NT2/D1 (cell line): ENCODE results near the gene TLE1.
"Not testable (repeated sequence)": the region's sequence is repeated elsewhere in the genome, so short reads cannot be mapped to it uniquely, and the experiment has no call there.

Source experiments
- DNase-seq: peaks from one replicate; pipeline ENCODE4 v3.0.0-alpha.2; 2011; ENCODE audit warnings: low read depth, low spot score
- H3K27me3 ChIP-seq: 2 replicates; pipeline ENCODE4 v1.6.0; 2011; ENCODE audit warnings: mild to moderate bottlenecking; ENCODE audit not compliant: insufficient read length, insufficient read depth
- H3K36me3 ChIP-seq: 2 replicates; pipeline ENCODE4 v1.6.1; 2011; ENCODE audit warnings: mild to moderate bottlenecking, low read length, mixed read lengths; ENCODE audit not compliant: insufficient read depth, insufficient read length
- H3K4me1 ChIP-seq: 2 replicates; pipeline ENCODE4 v1.5.1; 2011; ENCODE audit not compliant: insufficient read depth, insufficient read length
- H3K4me3 ChIP-seq: 2 replicates; pipeline ENCODE4 v1.5.1; 2011; ENCODE audit warnings: low read depth; ENCODE audit not compliant: insufficient read length
- H3K9ac ChIP-seq: 2 replicates; pipeline ENCODE4 v1.6.0; 2011; ENCODE audit warnings: low read depth; ENCODE audit not compliant: insufficient read length
- H3K9me3 ChIP-seq: 2 replicates; pipeline ENCODE4 v1.5.1; 2011; ENCODE audit warnings: mild to moderate bottlenecking, low read length; ENCODE audit not compliant: insufficient read depth
- SUZ12 ChIP-seq: IDR thresholded peaks from 2 replicates; pipeline ENCODE4 v1.6.1; 2011; ENCODE audit not compliant: insufficient read length, insufficient read depth; ENCODE audit errors: extremely low read depth
- YY1 ChIP-seq: IDR thresholded peaks from 2 replicates; pipeline ENCODE4 v1.6.1; 2011; ENCODE audit not compliant: insufficient read length, insufficient read depth
- ZNF274 ChIP-seq: IDR thresholded peaks from 2 replicates; pipeline ENCODE4 v1.6.1; 2011; ENCODE audit warnings: mild to moderate bottlenecking, low read depth, low read length

TLE1 gene

DNA sequence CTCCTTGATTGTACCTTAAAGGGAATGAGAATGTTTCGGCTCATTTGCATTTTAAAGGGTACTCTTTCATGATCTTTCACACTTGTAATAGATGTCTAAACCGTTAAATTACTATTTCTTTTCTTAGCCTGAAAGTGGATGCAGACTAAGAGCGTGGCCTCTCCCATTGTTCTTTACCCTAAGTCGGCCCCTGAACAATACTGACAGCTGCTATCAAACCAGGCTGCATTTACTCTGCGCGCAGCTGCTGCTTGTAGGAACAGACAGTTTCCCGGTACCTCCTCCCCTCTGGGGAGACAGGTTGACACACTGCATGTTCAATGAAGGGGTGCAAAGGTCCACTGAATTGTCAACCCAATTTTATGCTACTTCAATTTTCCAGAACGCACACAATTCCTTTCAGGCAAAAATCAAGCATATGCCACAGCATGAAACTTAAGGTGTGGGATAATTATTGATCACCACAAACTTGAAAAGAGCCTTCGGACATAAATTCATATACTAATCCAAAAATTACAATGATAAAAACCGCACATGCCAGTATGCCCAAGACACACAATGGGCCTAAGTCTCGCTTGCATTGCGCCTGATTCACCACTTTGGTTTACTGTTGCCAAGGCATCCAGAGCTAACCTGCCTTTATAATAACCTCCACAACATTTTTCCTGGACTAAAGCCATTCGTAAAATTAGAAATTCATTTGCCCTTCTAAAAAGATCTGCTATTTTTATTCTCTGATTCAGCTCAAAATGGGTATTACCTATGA, 39.7 kb downstream of the TLE1 start:
- H3K9me3 ChIP-seq = no peaks in the 10 kb centered on the region
- no peak for DNase-seq
- H3K4me3 ChIP-seq = no peak overlapping the region
- H3K27me3 ChIP-seq = no peaks in the 10 kb centered on the region
- no peak for TF ChIP-seq ZNF274
- TF ChIP-seq SUZ12 = no peak
- TF ChIP-seq YY1 = no peak
- peaks cover 46% of the 10 kb centered on the region for H3K36me3 ChIP-seq
- H3K4me1 ChIP-seq = peaks cover 3% of the 10 kb centered on the region
- H3K9ac ChIP-seq = no peak overlapping the region

GRCh38 chr9:81648891-81649290, 40.5 kb downstream of the TLE1 start:
- TF ChIP-seq SUZ12 = no peak
- no peak for TF ChIP-seq ZNF274
- TF ChIP-seq YY1 = no peak
- H3K36me3 ChIP-seq = peaks cover 44% of the 10 kb centered on the region
- no peak for DNase-seq
- no peak overlapping the region for H3K9ac ChIP-seq
- no peaks in the 10 kb centered on the region for H3K27me3 ChIP-seq
- peaks cover 3% of the 10 kb centered on the region for H3K4me1 ChIP-seq
- no peak overlapping the region for H3K4me3 ChIP-seq
- H3K9me3 ChIP-seq = no peaks in the 10 kb centered on the region

GRCh38 chr9:81646337-81646736, 43.0 kb downstream of the TLE1 start:
- Histone ChIP-seq H3K9me3 (no peaks in the 10 kb centered on the region), H3K9ac (no peak overlapping the region), H3K4me1 (peaks cover 3% of the 10 kb centered on the region), H3K36me3 (peaks cover 23% of the 10 kb centered on the region), H3K27me3 (no peaks in the 10 kb centered on the region), H3K4me3 (no peak overlapping the region)
- TF ChIP-seq ZNF274 = no peak
- TF ChIP-seq YY1 = no peak
- no peak for TF ChIP-seq SUZ12
- no peak for DNase-seq

DNA sequence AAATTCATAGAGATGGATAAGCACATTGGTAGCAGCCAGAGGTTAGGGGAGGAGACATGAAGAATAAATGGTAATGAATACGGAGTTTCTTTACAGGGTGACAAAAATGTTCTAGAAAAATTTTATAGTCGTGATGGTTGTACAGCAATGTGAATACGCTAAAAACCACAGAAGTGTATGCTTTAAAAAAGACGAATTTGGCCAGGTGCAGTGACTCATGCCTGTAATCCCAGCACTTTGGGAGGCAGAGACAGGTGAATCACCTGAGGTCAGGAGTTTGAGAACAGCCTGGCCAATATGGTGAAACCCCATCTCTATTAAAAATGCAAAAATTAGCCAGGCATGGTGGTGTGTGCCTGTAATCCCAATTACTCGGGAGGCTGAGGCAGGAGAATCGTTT, 44.8 kb downstream of the TLE1 start:
- not testable (repeated sequence) for H3K4me3 ChIP-seq, H3K4me1 ChIP-seq, H3K36me3 ChIP-seq

GRCh38 chr9:81637276-81637675, 52.1 kb downstream of the TLE1 start:
- TF ChIP-seq ZNF274 = no peak
- no peak for TF ChIP-seq SUZ12
- no peak for TF ChIP-seq YY1

More for the DNA sequence above, 44.8 kb downstream of the TLE1 start:
- H3K9ac ChIP-seq, H3K27me3 ChIP-seq, DNase-seq, H3K9me3 ChIP-seq: not testable (repeated sequence)

GRCh38 chr9:81636255-81636599, 53.1 kb downstream of the TLE1 start:
- peaks cover 26% of the 10 kb centered on the region for H3K36me3 ChIP-seq
- H3K4me3 ChIP-seq = no peak overlapping the region
- no peak for TF ChIP-seq ZNF274
- no peak for DNase-seq
- no peak overlapping the region for H3K9ac ChIP-seq
- H3K9me3 ChIP-seq = no peaks in the 10 kb centered on the region
- no peaks in the 10 kb centered on the region for H3K27me3 ChIP-seq
- H3K4me1 ChIP-seq = no peaks in the 10 kb centered on the region

More at GRCh38 chr9:81637276-81637675, 52.1 kb downstream of the TLE1 start:
- DNase-seq = no peak
- peaks cover 23% of the 10 kb centered on the region for H3K36me3 ChIP-seq
- H3K27me3 ChIP-seq = no peaks in the 10 kb centered on the region
- no peaks in the 10 kb centered on the region for H3K4me1 ChIP-seq
- H3K9me3 ChIP-seq = no peaks in the 10 kb centered on the region
- H3K4me3 ChIP-seq = no peak overlapping the region
- H3K9ac ChIP-seq = no peak overlapping the region

- no peaks in the 10 kb centered on the region for H3K9me3 ChIP-seq
- DNase-seq = no peak
- no peak overlapping the region for H3K9ac ChIP-seq
- H3K27me3 ChIP-seq = no peaks in the 10 kb centered on the region
- TF ChIP-seq ZNF274 = no peak
- no peak for TF ChIP-seq SUZ12
- TF ChIP-seq YY1 = no peak
- no peaks in the 10 kb centered on the region for H3K4me1 ChIP-seq
- H3K36me3 ChIP-seq = peaks cover 25% of the 10 kb centered on the region
- H3K4me3 ChIP-seq = no peak overlapping the region
Observed at GRCh38 chr9:81635521-81636254, 53.7 kb downstream of the TLE1 start.
